Measurements from ENCODE around the gene ADCY3.

Gene ADCY3

GRCh38 chr2:24920098-24920808 is at the start of gene ADCY3:
Gene ADCY3 (minus strand): TSS chr2:24920237. CDS start chr2:24918987, 1,250 bp downstream.
- DNase-seq, result peak; percentile 55

- no peak for DNase-seq
Observed at GRCh38 chr2:24969784-24970183, 49.7 kb upstream of the ADCY3 start.

- DNase-seq, result no peak
Observed at GRCh38 chr2:24961903-24962302, 41.9 kb upstream of the ADCY3 start.

GRCh38 chr2:24959761-24960160 is 39.7 kb upstream of the ADCY3 start:
- no peak for DNase-seq

DNA sequence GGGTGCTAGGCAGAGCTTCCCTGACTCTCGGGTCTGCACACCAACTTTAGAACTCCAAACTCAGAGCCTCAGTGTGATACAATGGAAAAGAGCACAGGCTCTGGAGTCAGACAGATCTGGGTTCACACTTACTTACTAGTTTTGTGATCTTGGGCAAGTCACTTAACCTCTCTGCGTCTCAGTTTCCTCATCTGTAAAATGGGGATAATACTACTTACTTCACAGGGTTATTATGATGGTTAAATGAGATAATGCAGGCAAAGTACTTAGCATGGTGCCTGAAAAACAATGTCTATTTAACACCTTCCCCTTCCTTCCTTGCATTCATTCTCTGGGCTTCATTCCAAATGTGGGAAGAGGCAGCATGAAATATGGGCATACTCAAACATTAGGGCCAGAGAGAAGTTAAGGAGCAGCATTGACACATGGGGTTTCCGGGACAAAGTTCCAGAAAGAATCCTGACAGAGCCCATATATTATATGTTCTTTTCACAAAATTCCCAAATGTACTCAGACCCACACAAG is 38.4 kb upstream of the ADCY3 start:
- no peak for DNase-seq

DNA sequence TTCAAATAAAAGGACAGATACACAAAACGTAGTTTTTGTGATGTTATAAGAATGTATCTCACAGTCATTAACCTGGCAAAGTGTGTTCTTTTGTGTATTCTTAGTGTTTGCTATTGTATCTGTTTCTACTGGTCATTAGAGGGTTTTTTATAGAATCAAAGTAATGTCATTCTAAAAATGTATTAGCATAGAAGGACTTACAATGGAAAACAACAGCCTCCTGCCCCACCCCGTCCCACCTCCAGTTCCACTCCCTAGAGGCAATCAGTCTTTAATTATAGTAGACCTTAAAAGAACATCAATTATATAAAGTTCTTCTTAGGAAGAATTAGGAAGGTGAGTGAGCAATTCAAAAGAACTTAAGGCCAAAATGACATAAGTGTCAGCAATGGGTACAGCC is 37.9 kb upstream of the ADCY3 start:
- no peak for DNase-seq

DNA sequence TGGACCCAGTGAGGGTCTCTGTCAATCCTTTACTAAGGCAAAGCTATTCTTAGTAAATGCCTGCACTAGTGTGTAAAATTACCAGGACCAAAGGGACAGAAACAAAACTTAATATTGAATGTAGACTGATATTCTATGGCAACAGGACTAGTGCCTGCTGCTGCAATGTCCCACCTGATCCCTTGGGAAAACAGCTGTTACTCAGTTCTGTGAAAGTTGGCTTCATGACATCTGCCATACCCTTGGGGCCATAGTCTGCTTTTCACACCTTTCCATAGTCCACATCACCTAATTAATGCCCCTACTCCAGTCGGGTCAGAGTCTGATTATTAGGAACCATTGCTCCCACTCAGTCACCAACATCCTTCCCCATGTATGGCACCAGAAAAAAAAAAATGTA is 37.2 kb upstream of the ADCY3 start:
- no peak for DNase-seq

GRCh38 chr2:24955921-24956320 is 35.9 kb upstream of the ADCY3 start:
- DNase-seq, result no peak

DNA sequence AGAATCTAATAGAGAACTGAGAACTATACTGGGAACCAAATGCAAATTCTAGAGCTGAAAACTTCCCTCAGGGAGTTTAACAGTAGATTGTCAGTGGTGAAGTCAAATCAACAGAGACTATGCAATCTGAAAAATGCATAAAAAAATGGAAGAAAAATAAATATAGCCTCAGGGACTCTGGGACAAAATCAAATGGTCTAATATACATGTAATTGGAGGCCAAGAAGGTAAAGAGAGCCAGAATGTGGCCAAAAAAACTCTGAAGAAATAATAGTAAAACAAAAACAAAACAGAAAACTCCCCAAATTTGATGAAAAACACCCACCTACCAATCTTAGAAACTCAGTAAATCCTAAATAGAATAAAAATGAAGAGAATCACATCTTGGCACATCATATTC is 35.2 kb upstream of the ADCY3 start:
- DNase-seq, result no peak

- no peak for DNase-seq
Observed at GRCh38 chr2:24950102-24950501, 30.1 kb upstream of the ADCY3 start.

DNA sequence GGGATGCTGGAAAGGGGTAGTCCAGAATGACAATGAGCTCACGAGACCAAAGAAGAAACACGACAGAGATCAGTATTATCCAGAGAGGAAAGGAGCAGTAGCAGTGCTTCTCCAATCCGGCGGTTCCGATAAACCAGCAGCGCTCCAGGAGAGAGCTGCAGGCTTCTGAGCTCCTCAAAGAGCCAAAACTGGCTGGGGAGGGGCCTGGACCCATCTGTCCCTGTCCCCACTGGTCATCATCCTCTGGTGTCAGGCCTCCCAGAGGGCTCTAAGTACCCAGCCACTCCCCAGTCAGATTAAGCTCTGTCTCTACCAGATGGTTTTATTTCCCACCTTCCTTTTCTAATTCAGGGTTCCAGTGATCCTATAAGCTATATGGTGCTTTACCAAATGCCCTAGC is 28.5 kb upstream of the ADCY3 start:
- DNase-seq, result no peak

DNA sequence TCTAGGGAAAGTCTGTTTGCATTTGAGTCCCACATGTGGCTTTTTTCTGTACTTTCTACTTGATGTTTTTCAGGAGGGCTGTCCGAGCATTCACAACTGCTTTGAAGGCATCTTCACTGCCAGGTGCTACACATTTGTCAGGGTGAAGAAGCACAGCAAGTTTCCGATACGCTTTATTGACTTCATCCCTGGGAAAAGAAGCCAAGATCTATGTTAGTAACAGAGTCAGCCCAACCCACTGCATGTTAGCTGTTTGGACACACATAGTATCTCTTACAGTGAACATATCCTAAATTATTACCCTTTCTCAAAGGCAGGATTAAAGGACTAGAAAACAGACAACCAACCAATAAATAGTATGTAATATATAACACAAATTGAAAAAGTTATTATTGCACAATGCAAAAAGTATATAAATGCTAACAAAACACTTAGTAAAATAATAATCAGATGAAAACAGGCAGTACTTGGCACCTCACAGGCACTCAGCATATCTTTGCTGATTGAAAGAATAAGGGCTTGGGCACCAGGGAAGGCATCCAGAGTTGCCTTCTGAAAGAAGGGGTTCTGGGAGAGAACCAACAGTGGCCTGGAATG is 27.6 kb upstream of the ADCY3 start:
- DNase-seq, result no peak

DNA sequence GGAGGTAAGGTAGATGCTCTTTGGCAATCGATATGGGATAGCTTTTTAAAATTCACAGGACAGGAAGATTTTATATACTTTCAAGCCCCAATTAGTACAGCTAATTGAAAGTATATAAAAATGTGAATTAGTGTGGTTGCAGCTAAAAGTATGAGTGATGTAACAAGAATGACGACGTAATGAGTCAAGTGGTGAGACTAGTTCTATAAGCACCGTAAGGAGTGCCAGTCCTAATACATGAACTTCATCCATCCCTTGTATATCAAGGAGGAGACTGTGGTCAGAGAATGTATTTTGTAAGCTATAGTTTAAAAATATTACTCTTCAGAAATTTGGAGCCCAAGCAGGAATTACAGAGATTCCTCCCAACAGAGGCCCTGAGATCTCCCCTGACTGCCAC is 25.9 kb upstream of the ADCY3 start:
- DNase-seq, result no peak

DNA sequence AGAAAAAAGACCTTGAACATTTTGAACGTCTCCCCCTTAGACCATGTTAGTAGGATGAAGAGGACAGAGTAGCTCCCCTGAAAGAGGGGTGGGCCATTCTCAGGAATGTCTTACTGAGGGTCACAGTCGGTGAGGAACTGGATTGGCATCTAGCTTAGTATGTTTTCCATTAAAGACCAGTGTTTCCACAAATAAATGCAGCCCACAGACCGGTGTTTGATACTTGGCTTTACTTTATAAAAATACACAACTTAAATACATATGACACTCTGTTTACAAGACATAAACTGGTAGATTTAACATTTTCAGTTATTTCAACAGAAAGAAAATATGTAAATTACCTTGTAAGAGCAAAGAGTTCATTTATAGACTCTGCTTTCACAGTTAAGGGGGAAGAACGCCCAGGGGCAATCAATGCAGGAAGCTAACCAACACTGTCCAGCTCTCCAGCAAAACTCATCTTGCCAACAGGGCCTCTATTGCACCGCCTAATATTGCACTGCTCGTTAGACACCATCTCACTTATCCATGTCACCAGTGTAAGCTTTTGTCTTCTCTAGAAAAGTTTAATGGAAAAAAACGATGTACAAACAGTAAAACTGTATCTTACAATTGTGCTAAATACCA is 23.5 kb upstream of the ADCY3 start:
- no peak for DNase-seq

DNA sequence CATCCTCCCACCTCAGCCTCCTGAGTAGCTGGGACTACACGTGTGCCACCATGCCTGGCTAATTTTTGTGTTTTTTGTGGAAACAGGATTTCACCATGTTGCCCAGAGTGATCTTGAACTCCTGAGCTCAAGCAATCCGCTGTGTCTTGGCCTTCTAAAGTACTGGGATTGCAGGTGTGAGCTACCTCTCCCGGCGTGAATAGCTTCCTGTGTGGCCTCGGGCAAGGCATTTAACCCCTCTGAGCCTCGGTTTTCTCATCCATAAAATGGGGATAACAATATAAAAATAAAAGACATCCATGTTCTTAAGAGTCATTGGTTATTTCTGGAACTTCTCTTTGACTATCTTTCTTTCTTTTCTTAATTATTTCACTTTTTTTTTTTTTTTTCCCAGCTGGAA is 19.3 kb upstream of the ADCY3 start:
- DNase-seq, result no peak

GRCh38 chr2:24937236-24937635 is 17.2 kb upstream of the ADCY3 start:
- no peak for DNase-seq

DNA sequence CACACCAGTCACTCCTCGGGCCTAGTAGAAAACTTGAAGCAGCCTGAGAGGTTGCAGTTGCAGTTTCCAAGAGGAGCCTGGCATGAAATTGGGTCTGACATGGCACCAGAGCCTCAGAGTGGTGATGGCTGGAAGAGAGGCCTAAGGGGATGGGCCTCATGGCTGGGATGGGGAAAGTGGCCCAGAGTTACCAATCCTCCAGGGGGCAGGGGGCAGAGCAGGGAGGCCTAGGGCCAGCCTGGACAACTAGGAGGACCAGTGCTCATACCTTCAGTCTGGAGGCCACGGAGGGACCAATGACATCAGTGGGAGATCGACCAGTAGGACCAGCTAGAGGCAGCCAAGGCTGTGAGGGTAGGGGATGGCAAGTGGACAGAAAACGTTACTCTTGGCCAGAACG is 15.1 kb upstream of the ADCY3 start:
- DNase-seq, result no peak

DNA sequence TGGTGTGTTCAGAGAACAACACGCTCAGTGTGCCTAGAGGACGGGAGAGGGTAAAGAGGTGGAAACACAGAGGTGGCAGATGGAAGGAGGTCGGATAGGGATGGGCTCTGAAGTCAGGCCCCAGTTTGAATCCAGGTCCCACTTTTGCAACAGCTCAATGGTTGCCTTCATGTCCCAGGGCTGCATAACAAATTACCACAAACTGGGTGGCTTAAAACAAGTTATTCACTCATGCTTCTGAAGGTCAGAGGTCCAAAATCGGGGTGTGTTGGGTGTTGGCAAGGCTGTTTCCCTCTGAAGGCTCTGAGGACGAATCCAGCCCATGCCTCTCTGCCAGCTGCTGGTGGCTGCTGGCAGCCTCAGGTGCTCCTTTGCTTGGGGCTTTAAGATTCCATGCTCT is 12.7 kb upstream of the ADCY3 start:
- no peak for DNase-seq

DNA sequence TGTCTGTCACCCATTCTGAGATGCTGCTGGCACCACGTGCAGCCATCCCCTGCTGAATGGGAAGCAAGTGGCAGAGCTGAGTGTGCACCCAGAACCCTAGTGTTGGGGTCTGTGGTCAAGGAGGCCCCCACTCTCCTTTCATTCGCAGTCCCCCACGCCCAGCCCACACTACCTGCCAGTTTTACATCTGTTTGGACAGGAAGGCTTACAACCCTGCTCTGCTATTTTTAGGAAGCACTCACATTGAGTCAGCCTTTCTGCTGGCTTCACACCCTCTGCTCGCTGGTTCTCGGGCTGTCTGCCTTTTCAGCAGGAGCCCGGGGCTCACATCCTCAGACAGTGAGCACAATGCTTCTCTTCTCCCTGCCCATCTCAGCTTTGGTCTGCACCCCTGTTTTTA is 10.7 kb upstream of the ADCY3 start:
- no peak for DNase-seq

- DNase-seq, result no peak
Observed at GRCh38 chr2:24929230-24929629, 9.2 kb upstream of the ADCY3 start.

GRCh38 chr2:24928036-24928435 is 8.0 kb upstream of the ADCY3 start:
- DNase-seq, result no peak

- DNase-seq, result peak; percentile 22
Observed at GRCh38 chr2:24926602-24927252, 6.7 kb upstream of the ADCY3 start.

DNA sequence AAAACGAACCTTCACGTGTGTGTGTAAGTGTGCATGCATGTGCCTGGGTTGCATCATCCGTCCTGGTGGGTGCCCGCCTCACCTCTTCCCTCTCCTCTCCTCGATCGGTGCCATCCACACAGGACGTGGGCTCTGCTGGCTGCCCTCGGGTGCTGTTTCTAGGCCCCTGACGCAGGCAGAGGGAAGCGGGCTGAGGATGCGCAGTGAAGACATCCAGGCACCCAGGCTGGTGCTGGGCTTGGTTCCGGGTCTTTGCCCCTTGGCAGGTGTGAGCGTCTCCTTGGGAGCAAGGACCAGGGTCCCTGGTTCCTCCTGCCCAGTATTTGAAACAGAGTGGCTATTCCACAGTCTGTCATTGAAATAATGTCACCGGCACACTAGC is 6.2 kb upstream of the ADCY3 start:
- no peak for DNase-seq

DNA sequence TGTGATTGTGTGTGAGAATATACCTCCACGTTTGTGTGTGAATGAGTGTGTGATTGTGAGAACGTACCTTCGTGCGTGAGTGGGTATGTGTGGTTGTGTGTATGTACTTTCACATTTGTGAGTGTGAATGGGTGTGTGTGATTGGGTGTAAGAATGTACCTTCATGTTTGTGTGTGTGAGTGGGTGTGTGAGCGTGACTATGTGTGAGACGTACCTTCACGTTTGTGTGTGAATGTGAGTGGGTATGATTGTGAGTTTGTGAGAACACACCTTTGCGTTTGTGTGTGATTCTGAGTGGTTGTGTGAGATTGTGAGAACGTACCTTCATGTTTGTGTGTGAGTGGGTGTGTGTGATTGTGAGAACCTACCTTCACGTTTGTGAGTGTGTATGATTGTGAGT is 5.8 kb upstream of the ADCY3 start:
- no peak for DNase-seq
